HL-60/S4 treated with retinoic acid at 250 ng/mL for 4 days and 3 days (cell line): ENCODE measurements around the gene ZBTB18.

Experiments used
- in situ Hi-C: fragments of 300-500 bp; cut with MboI; formaldehyde crosslinking; loops from 2 replicates; pipeline ENCODE4 v1.7.0; 2022; ENCODE audit warnings: low sequenced_read_pairs

ZBTB18 gene

GRCh38 chr1:244060686-244061085 lies 9.6 kb downstream of the ZBTB18 start:
- in situ Hi-C loops: no loop called here

- in situ Hi-C loops: no loop called here
Observed at GRCh38 chr1:244062156-244062725, 11.2 kb downstream of the ZBTB18 start.

- in situ Hi-C loops: no loop called here
Observed at GRCh38 chr1:244063498-244063897, 12.4 kb downstream of the ZBTB18 start.

DNA sequence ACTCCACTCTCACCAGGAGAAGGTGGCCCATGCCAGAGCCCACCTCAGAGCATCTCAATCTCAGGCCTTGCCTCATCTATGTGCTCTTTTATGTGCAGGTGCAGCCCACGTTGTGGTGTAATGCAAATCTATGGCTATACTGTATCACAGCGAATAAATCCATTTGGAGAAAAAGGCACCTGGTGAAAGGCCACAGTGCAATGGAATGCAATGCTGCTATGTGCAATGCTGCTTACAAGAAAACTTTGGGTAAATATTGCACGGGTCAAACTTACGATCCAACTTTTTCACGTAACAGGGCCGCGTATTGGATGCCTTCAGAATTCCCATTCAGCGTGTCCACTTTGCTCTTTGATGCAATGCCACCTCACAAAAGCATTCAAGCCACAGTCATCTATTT lies 13.5 kb downstream of the ZBTB18 start:
- in situ Hi-C loops: no loop called here

GRCh38 chr1:244065063-244065793 lies 14.1 kb downstream of the ZBTB18 start:
- in situ Hi-C loops: no loop called here

DNA sequence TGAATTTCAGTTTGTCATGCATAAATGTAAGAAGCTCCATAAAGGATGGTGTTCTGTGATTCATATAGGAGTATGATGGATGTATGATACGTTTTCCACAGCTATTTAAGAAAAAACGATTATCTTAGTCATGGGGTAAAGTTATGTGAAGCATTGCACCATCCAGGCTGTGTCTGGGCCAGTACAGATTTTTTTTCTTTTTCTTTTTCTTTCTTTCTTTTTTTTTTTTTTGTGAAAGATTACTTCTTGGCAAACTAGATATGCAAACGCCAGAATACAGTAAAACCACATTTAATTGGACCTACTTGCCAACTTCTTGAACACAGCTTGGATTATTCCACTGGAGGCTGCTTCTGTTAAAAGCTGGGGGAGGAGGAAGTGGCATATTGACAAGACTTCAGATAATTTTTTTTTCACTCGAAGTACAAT lies 14.9 kb downstream of the ZBTB18 start:
- in situ Hi-C loops: no loop called here

DNA sequence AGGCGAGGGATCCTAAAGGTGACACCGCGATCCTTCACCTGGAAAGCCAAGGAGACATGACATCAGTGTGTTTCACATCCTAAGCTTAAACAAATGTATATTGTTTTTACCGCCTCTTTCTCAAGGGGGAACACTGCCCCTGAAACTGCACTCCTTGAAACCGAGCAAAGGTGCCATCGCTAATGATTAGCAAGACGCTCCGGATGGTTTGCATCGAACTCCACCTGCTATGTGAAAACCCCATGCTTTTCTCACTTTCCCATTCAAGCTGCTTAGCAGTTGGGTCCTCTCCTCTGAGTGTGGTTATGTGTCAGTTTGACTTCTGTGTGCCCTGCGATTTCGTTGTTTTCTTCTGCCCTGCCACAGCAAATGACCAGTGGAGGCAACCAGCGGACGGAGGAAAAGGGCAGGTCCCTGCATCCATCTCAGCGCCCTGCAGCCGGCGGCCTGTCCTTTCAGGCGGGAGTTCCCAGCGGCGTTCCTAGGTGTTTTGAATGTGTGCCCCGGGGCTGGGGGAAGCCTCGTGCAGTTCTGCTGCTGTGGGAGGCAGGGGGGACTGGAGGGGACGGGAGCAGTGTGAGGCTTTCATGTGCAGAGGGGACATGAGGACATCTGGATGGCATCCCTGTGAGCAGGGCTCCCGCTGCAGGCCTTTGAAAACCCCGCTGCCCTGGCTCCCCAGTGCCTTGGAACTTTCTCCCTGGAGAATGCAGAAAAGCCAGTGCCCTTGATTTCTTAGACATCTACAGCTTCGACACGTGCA lies 16.1 kb downstream of the ZBTB18 start:
- in situ Hi-C loops: no loop called here

DNA sequence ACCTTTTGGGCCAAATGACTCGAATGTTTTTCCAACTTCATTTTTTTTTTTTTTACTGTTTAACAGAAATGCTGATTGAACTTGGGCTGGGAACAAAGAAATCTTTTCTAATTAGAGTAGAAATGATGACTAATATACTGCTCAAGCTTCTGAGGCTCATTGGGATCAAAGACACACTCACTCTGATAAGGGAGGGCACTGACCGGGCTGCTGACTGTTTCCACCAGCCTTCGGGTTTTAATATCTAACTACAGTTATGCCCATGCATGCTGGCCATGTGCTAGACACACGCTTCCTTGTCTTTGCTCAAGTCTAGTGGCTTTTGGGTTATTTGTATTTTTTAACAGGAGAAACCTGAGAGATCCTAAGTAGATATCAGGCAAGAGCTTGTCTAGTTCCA lies 16.8 kb downstream of the ZBTB18 start:
- in situ Hi-C loops: no loop called here

GRCh38 chr1:244068567-244068966 lies 17.5 kb downstream of the ZBTB18 start:
- in situ Hi-C loops: no loop called here

GRCh38 chr1:244069326-244069898 lies 18.3 kb downstream of the ZBTB18 start:
- in situ Hi-C loops: no loop called here

- in situ Hi-C loops: no loop called here
Observed at GRCh38 chr1:244074559-244075171, 23.6 kb downstream of the ZBTB18 start.

DNA sequence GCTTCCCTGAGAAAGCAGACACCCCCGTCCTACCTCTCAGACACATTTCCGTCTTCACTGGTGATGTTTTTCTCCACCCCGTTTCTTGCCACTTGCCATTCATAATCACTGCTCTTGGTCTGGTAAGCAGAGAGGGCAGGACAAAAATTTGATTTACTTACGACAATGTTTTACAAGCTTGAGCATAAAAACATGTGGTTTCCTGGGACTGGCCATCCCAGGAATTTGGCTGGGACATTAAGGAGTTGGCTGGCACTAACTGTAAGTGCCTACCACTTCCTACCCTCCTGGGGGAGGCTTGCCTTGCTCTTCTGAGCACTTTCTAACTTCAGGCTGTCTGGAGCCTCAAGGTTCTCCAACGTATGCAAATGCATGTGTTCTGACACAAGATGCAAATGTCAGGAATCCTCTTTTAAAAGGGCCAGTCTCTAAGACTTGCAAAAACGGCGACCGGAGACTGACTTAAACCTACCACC lies 24.2 kb downstream of the ZBTB18 start:
- in situ Hi-C loops: no loop called here

- in situ Hi-C loops: no loop called here
Observed at GRCh38 chr1:244076740-244077139, 25.7 kb downstream of the ZBTB18 start.

DNA sequence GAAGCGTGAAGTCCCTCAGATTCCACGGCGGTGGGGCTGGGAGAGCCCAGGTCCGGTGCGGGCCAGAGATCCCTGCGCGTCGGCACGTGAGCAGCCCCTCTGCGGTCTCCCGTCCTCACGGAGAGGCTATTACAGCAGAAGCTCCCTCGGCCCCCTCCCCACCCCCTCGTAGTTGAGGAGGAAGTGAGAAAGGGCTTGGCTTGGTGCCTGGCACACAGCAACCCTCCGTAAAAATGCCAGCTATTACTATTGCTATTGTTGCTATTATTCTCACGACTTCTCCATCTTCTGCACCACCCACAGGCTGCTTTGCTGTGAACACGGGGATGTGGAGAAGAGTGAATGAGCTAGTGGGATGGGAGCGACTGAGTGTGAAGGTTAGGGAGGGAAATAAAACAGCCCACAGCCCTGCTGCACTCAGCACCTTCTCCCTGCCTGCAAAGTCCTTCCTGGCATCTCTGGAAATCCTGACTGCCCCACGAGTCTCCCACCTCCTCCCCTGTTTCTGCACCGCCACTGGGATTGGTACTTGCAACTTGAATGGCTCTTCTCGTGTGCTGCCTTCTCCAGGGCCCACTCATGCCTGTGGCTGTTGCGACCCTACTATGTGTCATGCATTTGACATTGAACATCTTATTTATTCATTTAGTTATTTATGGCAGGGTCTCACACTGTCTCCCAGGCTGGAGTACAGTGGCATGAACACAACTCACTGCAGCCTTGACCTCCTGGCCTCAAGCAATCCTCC lies 26.6 kb downstream of the ZBTB18 start:
- in situ Hi-C loops: no loop called here

DNA sequence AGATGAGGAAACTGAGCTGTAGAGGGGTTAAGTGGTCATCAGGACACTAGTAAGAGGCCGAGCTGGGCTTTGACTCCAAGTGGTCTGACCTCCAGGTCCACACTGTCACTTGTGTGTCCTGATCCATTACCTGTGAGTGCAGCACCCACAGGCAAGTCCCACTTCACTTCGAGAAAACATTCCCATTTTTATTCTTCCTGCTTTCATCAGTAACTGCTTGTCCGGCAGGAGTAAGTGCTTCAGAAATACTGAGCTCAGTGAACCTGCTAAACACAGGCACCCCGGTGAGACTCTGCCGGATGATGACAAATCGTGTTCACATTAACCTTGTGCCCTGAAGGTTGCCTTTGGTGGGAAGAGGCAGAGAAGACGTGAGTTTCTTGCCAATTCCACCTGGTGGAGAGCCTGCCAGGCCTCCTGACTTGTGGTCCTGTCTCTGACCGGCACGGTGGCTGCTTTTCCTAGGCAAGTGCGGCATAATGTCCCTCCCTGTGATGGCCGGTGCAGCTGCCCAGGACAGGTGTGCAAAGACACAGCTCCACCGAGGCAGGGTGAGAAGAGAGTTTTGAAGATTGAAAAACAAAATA lies 29.4 kb downstream of the ZBTB18 start:
- in situ Hi-C loops: no loop called here

DNA sequence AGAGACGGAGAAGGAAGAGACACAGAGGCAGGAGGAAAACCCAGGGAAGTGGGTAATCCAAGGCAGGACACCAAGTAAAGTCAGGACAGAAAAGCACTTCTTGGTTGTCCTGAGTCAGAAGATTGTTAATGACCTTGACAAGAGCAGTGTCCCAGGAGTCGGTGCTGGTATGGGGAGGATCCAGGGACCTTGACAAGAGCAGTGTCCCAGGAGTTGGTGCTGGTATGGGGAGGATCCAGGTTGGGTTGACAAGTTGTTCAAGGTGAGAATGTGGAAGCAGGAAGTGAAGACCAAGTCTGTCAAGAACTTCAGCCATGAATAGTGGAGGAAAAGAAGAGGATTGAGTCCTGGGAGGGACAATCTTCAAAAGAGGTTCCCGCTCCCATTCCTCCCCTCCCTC lies 31.9 kb downstream of the ZBTB18 start:
- in situ Hi-C loops: no loop called here

GRCh38 chr1:244083383-244083943 lies 32.4 kb downstream of the ZBTB18 start:
- in situ Hi-C loops: no loop called here

DNA sequence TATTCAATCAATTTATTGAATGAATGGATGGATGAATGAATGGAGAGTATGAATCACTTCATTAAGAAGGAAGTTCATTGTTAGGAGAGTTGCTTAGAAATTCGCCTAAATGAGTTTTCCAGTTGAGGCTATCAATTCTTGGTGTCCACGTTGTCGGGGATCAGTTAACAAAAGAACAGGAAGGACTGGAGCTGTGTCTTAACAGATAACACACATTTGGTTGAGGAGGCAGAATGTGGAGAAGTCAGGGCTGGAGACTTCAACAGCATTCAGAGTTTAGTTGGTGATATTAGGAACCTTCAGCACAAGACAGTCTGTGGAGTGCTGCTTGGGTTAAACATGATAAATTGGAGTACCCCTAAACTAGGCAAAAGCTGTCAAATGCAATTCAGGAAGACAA lies 33.7 kb downstream of the ZBTB18 start:
- in situ Hi-C loops: no loop called here

DNA sequence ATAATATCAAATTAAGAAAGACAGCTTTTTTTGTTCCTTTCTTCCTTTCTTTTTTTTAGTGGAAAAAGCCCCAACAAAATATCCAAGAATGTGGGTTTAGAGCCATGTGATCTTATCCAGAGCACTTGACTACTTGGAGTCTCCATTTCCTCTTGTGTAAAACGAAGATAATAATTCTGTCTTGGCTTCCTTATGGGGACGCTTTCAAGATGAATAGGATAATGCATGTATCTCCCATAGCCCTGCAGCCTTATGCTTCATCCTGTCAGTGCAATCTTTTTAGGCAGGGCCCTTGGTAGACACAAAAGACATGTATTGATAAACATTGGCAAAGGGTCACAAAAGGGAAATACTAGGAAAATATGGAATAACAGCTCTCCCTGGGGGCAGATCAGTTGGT lies 34.8 kb downstream of the ZBTB18 start:
- in situ Hi-C loops: no loop called here
